GM19351 (cell line): ENCODE data around the gene PPHLN1.
A peak's percentile ranks its signal among the peaks of the same experiment; 100 is the strongest.

Source experiments
- ATAC-seq: cut with Tn5 transposase; IDR thresholded peaks from one replicate; pipeline ENCODE4 v1.9.1; 2021; ENCODE audit warnings: mild to moderate bottlenecking, moderate library complexity; ENCODE audit not compliant: unreplicated experiment

Gene PPHLN1

DNA sequence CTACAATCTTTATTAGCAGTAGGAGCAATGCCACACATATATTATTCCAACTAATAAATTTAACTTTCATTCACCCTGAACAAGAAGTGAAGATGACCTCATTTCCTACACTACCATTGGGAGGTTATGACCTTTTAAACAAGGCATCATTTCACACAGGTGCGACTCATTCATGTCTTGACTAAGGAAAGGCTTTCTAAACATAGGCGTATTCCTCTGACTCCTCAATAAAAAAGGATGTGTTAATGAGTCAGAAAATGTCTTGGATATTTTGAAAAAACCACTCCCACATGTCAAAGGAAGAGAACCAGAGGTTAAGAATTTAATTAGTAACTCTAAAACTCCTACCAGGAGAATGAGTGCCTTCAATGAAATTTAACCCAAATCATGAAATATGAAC, 148.4 kb downstream of the PPHLN1 start:
- no peak for ATAC-seq

DNA sequence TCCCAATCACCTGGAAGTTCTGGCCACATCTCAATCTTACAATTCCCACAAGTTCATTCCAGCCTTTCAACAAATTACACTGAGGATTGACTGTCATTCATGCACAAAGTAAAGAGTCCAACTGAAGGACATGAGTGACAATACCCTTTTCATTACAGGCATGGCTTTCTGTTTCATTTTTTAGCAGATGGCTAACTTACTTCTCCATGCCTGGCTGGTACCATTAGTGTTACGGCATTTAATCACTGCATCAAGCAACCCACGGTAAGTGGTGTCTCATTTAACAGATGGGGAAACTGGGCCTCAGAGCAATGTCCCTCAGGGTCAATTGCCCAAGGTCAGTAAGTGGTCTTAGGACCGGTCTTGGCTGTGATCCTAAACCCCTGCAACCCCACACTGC, 149.1 kb downstream of the PPHLN1 start:
- peak; percentile 44 for ATAC-seq

DNA sequence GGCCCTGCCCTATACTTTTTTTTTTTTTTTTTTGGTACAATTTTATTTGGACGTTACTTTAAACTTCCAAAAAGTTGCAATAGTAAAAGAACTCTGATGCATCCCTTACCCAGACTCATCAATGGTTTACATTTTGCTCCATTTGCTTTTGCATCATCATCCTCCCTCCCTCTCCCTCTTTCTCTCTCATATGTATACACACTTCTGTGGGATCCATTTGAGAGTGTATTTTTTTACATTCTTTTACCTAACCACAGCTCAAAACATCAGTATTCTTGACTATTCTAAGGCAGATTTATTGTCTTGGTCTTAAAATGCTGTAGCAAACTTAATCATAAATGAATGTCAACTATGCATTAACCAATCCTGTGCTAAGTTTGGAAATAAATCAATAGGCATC, 152.0 kb downstream of the PPHLN1 start:
- ATAC-seq: no peak

DNA sequence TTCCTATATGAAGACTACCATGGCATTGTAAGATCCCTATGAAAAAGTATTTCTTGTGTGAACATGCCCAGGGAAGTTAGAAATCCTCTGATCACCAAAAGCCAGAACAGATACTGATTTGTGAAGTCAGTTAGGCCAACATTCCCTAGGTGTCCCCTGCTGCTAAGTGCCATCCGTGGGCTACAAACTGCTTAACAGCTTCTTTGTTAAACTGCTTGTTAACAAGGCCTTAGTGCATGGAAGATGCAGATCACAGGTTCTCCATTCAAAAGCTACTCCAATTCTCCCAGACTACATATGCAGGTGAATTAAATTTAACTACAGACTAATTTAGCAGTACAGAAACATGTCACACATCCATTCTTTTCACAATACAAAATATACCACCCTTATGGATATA, 155.4 kb downstream of the PPHLN1 start:
- no peak for ATAC-seq

DNA sequence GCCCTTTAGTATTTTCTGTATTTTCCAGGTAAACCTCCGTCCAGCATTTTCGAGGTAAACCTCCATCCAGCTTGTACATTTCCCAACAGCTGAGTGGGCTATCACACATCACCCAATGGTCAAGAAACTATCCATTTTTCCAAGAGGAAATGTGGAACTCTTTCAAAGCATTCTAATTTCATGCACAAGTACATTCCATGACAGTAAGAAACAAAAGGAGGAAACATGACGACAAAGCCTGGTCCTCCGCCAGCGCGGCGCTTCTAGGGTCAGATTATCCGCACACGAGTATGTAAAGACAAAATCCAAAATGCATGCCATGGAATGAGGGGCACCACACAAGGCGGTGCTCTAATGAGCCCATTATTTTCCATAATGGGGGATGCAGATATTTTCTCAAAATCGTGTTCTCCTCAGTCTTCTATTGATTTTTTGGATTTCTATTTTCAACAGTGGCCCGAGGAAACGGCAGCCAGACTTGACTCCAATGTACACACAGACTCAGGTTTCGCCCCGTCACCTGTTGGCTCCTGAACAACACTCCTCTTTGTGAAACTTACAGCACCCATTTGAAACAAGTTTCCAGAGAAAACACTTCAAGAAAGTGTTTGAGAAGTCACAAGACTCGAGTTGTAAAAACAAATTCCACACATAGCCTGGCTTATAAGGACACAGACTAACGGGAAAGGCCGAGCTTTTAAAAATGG, 156.2 kb downstream of the PPHLN1 start:
- no peak for ATAC-seq

DNA sequence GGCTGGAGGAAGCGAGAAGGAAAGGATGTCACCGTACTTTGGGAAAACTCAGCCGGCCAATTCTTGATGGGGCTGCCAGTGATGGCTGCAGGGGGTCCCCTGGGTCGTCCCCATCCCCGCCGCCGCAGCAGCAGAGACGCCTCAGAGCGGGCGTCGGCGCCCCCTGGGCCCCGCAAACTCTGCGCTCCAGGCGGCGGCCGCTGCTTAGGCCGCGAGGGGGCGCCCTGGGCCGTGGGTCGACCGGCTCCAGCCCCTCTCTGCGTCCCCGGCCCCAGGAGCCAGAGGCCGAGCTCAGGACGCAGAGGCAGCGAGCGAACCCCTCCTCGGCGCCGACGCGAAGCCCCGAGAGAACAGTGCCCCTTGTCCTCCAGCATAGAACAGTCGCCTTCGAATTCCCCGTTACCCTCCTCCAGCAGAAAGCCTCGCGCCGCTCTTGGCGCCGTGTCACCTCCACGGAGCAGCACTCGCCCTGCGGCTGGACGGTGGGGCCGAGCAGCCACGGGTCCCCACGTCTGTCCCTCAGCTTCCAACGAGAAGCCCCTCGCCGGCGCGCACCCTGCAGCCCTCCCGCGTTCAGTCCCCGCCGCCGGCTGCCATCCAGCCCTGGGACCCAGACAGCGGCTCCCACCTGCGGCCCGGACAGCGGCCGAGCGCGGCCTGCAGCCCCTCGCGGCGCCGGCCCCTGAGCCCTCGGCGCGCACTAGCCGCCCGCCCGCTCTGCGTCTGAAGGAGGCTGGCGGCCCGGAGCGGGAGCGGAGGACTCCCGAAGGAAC, 157.0 kb downstream of the PPHLN1 start:
- ATAC-seq: peak; percentile 78

DNA sequence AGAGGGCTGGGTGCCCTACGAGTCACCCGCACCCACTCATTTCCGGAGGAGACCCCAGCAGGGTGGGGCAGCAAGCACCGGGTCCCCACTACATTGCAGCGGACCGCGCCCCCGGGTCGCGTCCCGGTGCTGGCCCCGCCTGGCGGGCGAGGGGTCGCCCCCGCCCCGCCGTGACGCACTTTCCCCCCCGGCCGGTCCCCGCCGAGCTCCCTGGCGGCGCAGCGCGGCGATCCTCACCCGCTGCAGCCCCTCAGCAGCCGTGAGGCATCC, 157.5 kb downstream of the PPHLN1 start:
- ATAC-seq: peak; percentile 27

DNA sequence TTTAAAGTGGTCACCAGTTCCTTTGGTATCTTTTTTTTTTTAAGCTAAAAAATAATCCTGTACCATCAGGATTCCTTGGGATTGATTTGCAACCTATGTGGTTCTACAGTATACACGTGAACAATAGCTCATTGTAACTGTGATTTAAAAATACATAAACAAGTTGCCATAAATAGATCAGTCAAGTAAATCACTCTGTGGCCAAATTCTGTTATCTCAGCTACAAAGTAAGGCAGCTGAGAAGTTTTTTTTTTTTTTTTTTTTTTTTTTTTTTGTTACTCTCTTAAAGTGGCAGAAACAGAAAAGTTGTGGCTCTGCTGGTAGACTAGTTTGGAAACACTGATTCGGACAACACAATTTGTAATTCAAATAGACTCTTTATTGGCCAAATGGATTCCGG, 159.0 kb downstream of the PPHLN1 start:
- no peak for ATAC-seq

DNA sequence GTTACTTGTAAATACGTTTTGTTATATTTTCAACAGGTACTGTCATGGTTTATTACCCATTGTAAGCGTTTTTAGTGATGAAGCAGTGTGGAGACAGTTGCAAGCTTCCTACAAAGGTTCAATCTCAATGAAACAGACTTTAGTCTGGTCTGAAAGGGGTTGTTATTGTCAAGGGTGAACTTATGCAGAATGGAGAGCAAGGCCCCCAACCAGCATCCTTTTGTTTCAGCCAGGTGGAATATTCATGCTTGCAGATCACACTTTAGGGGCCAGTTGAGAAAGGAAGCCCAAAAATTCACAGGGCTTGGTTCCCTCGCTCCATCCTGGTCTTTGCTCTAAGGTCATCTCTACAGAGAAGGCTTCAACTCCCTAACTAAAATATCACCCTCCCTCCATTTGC, 159.9 kb downstream of the PPHLN1 start:
- no peak for ATAC-seq

DNA sequence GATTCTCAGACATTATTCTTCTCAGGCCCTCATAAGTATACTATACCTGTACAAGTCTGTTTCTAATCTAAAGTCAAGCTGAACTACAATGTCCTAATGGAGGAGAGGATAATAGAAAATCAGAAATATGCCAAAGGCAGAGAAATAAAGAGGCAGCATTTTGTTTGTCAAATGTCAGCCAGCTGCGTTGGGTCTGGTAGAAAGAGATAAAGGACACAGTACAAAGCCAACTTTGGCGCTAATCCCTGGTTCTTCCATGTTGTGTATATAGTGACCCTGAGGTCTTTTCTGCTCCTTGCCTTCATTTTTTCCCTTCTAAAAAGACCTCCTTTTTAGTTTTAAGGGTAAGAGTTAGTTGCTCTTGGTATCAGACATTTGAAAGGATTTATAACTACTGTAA, 160.4 kb downstream of the PPHLN1 start:
- no peak for ATAC-seq

DNA sequence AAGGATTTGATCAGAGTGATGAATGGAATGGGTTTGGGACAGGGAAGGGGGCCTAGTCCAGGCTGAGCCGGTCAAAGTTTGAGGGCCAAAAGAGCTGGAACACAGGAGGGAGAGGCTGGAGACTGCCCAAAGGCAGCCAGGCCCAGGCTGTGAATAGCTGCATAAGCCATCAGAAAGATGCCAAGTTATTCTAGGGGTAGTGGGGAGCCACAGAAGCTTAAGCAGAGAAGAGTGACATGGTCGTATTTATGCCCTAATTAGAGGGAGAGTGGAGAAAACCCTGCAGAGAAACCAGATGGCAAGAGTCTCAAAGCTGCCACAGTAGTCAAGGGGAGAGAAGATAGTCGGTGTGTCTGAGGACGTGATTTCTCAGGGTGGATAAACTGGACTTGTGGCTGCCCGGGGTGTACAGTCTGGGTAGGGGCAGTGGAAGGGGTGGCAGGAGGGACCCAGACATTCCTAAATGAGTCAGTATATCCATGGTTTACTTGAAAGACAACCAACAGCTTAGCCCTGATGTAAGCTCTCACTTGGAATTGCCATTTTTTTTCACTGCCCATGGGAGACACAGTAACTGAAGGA, 164.4 kb downstream of the PPHLN1 start:
- no peak for ATAC-seq
